ENCODE data around the gene LRMDA. TPM values are rescaled to one million over a fixed set of nuclear protein-coding genes. Genes with fewer than 3 reads are reported as not detected.

The LRMDA gene
- total and polyA plus RNA-seq, 2 donors (not counting 3 experiments of a cell fraction or from before 2014, with no cell fraction given), result 9.7 to 18.0 TPM

DNA sequence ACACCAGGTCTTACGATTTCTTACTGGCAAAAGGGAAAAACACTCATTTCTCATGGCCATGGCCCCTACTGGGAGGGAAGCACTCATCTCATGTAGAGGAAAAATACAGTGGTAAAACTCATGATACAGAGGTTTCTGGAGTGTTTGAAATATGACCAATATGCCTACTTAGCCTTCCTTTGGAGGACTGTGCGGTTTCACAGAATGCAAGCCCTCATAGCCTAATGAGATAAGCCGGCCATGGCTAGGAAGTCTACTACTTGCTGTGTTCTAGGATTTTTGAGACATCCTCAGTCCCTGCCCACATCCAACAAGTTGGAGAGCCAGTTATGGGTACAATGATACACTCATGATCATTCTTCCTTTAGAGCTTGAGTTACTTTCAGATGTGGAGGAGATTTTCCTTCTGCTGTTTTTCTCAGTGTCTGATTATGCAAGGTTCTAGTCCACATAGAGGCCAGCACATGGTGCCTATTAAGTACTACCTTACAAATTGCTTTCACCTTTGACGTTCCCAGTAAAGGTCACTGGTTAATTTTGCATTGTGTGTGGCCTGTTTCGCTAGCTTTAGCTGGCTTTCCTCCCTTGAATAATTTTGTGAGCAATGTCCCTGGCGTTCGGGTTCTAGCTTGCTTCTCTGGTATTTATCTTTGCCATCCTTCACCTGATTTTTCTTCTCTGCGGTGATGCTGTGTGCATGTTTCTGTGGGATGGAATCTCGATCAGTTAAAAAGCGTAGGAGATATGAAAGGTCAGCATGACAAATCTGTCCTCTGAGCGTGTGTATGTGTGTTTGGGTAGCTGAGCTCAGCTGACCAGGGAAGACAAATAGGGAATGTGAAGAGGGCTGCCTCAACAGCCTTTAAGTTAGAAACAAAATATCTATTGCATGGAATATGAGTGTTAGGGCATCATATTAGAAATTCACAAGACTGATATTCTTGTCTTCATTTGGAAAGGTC is 295.4 kb downstream of the LRMDA start:
- ChIA-PET POLR2A (no interaction called here), CTCF (no interaction called here)
- BruUV-seq (replicated peaks), result no TSS peak
- Histone ChIP-seq H3K36me3 (ENCODE audit: control insufficient read depth in 2 of 2, extremely low read depth in 1 of 2, insufficient read depth in 2 of 2, low read length in 2 of 2) (no peaks in the 10 kb centered on the region), H3K9me1 (replicated peaks; ENCODE audit: control insufficient read depth, extremely low read depth, insufficient read depth, low read length) (no peaks in the 10 kb centered on the region), H3K4me1 (ENCODE audit: control insufficient read depth, extremely low read depth, insufficient read depth, low read length) (peaks cover 18% of the 10 kb centered on the region), H3K4me2 (ENCODE audit: insufficient read depth, low read length) (no peak overlapping the region), H2AFZ (ENCODE audit: low read depth, low read length) (no peak overlapping the region), H4K20me1 (replicated peaks; ENCODE audit: control insufficient read depth, extremely low read depth, insufficient read depth, low read length) (no peaks in the 10 kb centered on the region), H3K27ac (ENCODE audit: insufficient read depth, low read depth, low read length) (no peak overlapping the region), H3K4me3 (replicated peaks in 1 of 3; ENCODE audit: insufficient read depth in 1 of 3, low read depth in 1 of 3, low read length in 3 of 3) (no peak overlapping the region), H3K27me3 (ENCODE audit: control insufficient read depth in 2 of 2, insufficient read depth in 2 of 2, low read length in 2 of 2) (no peaks in the 10 kb centered on the region), H3K9ac (replicated peaks; ENCODE audit: extremely low read depth, insufficient read depth, low read length) (no peak overlapping the region), H3K9me3 (replicated peaks; ENCODE audit: control insufficient read depth, insufficient read depth, low read length) (no peaks in the 10 kb centered on the region), H3K79me2 (ENCODE audit: control insufficient read depth, insufficient read depth, low read length) (no peaks in the 10 kb centered on the region)
- DNase-seq (ENCODE audit: low read depth, low spot score), result no peak
- no peak for FAIRE-seq
- intact Hi-C loops (cut with micrococcal nuclease) (no loop called here), dilution Hi-C loops (cut with MboI; ENCODE audit: extremely low pct_ligation_motif_present, low sequenced_read_pairs) (no loop called here)
- TF ChIP-seq POLR2A (IDR thresholded peaks at IDR 0.05; ENCODE audit: low read depth, low read length) (no peak), JUN (IDR thresholded peaks at IDR 0.05; ENCODE audit: borderline replicate concordance, insufficient read depth, insufficient read length, low read depth) (no peak), MYC (IDR thresholded peaks at IDR 0.05; ENCODE audit: low read depth, low read length) (no peak), EZH2 (IDR thresholded peaks at IDR 0.05; ENCODE audit: borderline replicate concordance, low read depth, low read length, severe bottlenecking) (no peak), GATA2 (IDR thresholded peaks at IDR 0.05; ENCODE audit: insufficient read depth, insufficient read length, low read depth, low read length) (no peak), POLR2AphosphoS5 (IDR thresholded peaks at IDR 0.05; ENCODE audit: insufficient read depth, low read depth, low read length) (no peak), FOS (IDR thresholded peaks at IDR 0.05; ENCODE audit: borderline replicate concordance, insufficient read depth, low read length) (no peak)
- TF ChIP-seq, protein P1, sequence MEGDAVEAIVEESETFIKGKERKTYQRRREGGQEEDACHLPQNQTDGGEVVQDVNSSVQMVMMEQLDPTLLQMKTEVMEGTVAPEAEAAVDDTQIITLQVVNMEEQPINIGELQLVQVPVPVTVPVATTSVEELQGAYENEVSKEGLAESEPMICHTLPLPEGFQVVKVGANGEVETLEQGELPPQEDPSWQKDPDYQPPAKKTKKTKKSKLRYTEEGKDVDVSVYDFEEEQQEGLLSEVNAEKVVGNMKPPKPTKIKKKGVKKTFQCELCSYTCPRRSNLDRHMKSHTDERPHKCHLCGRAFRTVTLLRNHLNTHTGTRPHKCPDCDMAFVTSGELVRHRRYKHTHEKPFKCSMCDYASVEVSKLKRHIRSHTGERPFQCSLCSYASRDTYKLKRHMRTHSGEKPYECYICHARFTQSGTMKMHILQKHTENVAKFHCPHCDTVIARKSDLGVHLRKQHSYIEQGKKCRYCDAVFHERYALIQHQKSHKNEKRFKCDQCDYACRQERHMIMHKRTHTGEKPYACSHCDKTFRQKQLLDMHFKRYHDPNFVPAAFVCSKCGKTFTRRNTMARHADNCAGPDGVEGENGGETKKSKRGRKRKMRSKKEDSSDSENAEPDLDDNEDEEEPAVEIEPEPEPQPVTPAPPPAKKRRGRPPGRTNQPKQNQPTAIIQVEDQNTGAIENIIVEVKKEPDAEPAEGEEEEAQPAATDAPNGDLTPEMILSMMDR (IDR thresholded peaks at IDR 0.05; ENCODE audit: extremely low read depth in 1 of 2, insufficient read depth in 1 of 2, low read depth in 1 of 2, low read length in 2 of 2), result no peak
- TF ChIP-seq, protein P2, sequence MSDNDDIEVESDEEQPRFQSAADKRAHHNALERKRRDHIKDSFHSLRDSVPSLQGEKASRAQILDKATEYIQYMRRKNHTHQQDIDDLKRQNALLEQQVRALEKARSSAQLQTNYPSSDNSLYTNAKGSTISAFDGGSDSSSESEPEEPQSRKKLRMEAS (IDR thresholded peaks at IDR 0.05; ENCODE audit: insufficient read depth, insufficient read length), result no peak
